Left ventricle myocardium inferior (tissue), 1 donor: ENCODE measurements around the gene LNP1. TPM values are rescaled to one million over a fixed set of nuclear protein-coding genes. Genes with fewer than 3 reads are reported as not detected.

ENCODE experiments used
- DNase-seq: peaks from one replicate; pipeline ENCODE4 v3.0.0-alpha.2; 2020
- H3K27ac ChIP-seq: fragments of 200-600 bp; replicated peaks from 2 replicates; pipeline ENCODE4 v1.8.0; 2021
- H3K27me3 ChIP-seq: fragments of 200-600 bp; 2 replicates; pipeline ENCODE4 v1.8.0; 2021; ENCODE audit warnings: low read depth
- H3K36me3 ChIP-seq: fragments of 200-600 bp; 2 replicates; pipeline ENCODE4 v1.8.0; 2021
- H3K4me1 ChIP-seq: fragments of 200-600 bp; 2 replicates; pipeline ENCODE4 v1.8.0; 2021
- H3K4me3 ChIP-seq: fragments of 200-600 bp; 2 replicates; pipeline ENCODE4 v1.8.0; 2021; ENCODE audit warnings: mild to moderate bottlenecking, moderate library complexity
- H3K9me3 ChIP-seq: fragments of 200-600 bp; replicated peaks from 2 replicates; pipeline ENCODE4 v1.8.0; 2021
- intact Hi-C: fragments of 100-400 bp; cut with micrococcal nuclease; formaldehyde crosslinking; loops from one replicate; pipeline ENCODE4 v1.11.0; 2022
- total RNA-seq: library from RNA; stranded (reverse); fragmentation: NEBNext Ultra II Directional; extraction: Animal tissue kit (Norgen Biotek cat#: 25700); gene quantifications from one replicate; pipeline ENCODE4 v1.2.1, GENCODE V29; 2021
- TF ChIP-seq, protein P1 (sequence below): fragments of 200-600 bp; IDR thresholded peaks from 2 replicates; pipeline ENCODE4 v1.8.0; 2021; ENCODE audit warnings: antibody characterized with exemption, mild to moderate bottlenecking, borderline replicate concordance
- donor health status: DM: no; HTN: yes; CAD: no; lungs with severe emphysema.

The LNP1 gene
- total RNA-seq, 1 donor from 2014 or later, result 4.2 TPM

DNA sequence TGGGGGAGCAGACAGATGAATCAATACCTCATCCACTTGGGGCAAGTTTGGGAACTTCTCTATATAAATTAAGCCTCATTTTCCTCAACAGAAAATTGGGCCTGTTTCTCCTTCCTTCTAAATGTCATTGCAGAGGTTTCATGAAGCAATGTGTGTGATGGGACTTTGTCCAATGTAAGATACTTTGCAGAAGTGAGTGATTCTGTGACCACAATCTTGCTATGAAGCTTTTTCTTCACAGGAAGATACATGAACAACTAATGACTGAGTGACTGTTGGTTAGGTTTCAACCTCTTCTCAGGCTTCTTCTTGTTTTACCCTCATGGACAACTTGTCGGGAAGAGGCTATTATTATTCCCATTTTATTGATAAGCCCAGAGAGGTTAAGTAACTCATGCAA is 102.1 kb downstream of the LNP1 start:
- peaks cover 5% of the 10 kb centered on the region for H3K9me3 ChIP-seq
- intact Hi-C loops, result no loop called here
- no peaks in the 10 kb centered on the region for H3K4me1 ChIP-seq
- no peak for DNase-seq
- no peaks in the 10 kb centered on the region for H3K27me3 ChIP-seq
- no peak overlapping the region for H3K27ac ChIP-seq
- H3K36me3 ChIP-seq, result no peaks in the 10 kb centered on the region
- TF ChIP-seq, protein P1, sequence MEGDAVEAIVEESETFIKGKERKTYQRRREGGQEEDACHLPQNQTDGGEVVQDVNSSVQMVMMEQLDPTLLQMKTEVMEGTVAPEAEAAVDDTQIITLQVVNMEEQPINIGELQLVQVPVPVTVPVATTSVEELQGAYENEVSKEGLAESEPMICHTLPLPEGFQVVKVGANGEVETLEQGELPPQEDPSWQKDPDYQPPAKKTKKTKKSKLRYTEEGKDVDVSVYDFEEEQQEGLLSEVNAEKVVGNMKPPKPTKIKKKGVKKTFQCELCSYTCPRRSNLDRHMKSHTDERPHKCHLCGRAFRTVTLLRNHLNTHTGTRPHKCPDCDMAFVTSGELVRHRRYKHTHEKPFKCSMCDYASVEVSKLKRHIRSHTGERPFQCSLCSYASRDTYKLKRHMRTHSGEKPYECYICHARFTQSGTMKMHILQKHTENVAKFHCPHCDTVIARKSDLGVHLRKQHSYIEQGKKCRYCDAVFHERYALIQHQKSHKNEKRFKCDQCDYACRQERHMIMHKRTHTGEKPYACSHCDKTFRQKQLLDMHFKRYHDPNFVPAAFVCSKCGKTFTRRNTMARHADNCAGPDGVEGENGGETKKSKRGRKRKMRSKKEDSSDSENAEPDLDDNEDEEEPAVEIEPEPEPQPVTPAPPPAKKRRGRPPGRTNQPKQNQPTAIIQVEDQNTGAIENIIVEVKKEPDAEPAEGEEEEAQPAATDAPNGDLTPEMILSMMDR, result no peak
- no peak overlapping the region for H3K4me3 ChIP-seq

Other genes with a start within 250 kb of the LNP1 start
- gene TBC1D23, start 140.5 kb upstream of the LNP1 start, total RNA-seq, result 35.9 TPM
- gene NIT2, start 66.8 kb upstream of the LNP1 start, total RNA-seq, result 51.5 TPM
- 65.4 TPM for gene TOMM70, start 450 bp upstream of the LNP1 start, total RNA-seq
- 3.2 TPM for gene TMEM45A, start 91.1 kb downstream of the LNP1 start, total RNA-seq
- not detected for gene ADGRG7, start 208.1 kb downstream of the LNP1 start, total RNA-seq